DMS153 (cell line): ENCODE measurements around the gene TLL2.

ENCODE experiments used
- DNase-seq: peaks from one replicate; lab custom pipeline; 2025; lab: John Stamatoyannopoulos, UW

Gene TLL2

DNA sequence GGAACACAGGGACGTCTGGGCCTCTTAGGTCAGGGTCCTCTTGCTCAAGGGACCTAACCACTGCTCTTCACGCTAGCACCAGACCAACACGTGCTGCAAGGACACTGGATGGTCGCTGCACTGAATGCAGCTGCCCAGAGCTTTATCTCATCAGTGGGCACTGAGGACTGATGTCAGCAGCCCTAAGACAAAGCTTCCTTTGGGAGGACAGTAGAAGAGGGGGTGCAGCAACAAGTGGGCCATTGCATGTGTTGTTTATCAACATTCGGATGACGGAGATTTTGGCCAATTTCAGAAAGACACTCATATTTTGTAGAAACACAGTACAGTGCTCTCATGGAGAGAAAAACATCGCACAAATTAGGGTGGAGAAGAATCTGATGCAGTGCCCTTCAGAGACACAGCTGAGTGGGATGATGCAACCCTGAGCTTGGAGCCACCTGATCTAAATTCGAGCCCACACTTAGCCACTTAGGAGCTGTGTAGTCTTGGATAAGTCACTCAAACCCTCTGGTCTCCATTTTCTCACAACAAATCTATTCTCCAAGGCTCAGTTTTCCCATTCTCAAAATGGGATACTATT is 156.6 kb downstream of the TLL2 start:
- DNase-seq: no peak

- no peak for DNase-seq
Measured at GRCh38 chr10:96352582-96352981, 161.1 kb downstream of the TLL2 start.

DNA sequence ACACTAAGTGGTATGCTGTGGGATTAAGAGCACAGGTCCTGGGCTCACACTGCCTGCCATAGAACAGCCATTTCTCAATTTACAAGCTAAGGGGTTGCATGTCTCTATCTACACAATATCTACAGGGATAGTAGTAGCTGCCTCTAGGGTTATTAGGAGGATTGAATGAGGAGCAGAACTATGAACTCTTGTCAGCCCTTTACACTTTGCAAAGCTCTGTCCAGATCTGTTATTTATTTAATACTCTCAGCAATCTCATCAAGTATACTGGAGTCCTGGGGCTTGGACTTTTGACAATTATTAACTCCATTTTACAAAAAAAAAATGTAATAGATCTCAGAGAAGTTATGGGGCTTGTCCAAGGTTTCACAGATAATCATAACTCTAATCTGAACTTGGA is 161.7 kb downstream of the TLL2 start:
- no peak for DNase-seq

GRCh38 chr10:96346295-96346694 is 167.4 kb downstream of the TLL2 start:
- no peak for DNase-seq

DNA sequence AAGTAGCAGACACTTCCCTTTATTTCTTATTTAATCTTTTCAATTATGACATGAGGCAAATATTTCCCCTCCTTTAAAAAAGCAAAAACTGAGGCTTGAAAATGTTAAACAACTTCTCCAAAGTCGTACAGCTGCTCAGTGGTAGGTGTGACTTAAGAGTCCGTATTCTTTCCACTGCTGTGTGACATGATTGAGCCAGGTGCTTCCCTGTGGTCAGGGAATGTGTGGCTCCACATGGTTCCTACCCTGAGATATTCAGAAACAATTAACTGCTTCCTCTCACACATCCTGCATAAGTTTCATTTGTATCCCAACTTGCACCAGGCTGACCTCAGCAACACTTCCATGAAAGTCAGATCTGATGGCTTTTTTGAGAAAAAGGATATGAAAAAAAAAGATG is 168.5 kb downstream of the TLL2 start:
- DNase-seq: no peak

DNA sequence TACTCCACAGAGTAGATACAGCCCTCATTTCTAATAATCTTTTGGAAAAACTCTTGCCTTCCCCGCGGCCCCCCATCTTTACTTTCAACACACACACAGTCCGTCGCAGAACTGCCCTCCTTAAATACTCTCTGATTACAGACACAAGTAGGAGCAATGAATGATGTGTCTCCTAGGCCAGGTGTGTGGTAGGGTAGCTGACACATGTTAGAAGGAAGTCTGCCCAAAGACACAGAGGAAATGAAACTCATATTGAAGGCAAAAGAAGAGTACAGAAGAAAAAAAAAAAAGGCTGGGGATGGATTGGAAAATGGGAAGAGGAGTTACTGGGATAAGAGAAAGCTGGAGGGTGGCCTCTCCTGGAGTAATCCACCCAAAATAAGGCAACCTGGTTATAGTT is 169.5 kb downstream of the TLL2 start:
- no peak for DNase-seq

GRCh38 chr10:96342402-96342801 is 171.3 kb downstream of the TLL2 start:
- DNase-seq: no peak

- DNase-seq: no peak
Measured at GRCh38 chr10:96341219-96342182, 172.2 kb downstream of the TLL2 start.

GRCh38 chr10:96339956-96340904 is 173.5 kb downstream of the TLL2 start:
- peak; percentile 9 for DNase-seq

DNA sequence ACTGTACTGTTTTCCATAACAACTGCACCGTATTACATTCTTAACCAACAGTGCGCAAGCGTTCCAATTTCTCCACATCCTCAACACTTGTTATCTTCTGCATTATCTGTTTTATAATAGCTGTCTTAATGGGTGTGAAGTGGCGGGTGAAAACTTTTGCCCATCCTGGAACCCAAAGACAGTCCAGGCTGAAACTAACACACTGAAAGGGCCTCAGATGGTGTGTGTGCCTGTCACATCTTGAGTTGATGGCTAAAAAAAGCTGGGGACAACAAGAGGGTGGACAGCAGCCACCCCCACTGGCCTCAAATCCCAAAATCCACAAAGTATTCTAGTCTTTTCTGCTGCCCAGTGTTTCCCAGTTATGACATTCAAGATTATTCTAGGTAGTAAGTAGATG is 174.3 kb downstream of the TLL2 start:
- DNase-seq: no peak

- no peak for DNase-seq
Measured at GRCh38 chr10:96338279-96338925, 175.3 kb downstream of the TLL2 start.

GRCh38 chr10:96337106-96337505 is 176.6 kb downstream of the TLL2 start:
- DNase-seq: no peak

- no peak for DNase-seq
Measured at GRCh38 chr10:96334616-96335526, 178.9 kb downstream of the TLL2 start.

GRCh38 chr10:96333101-96333500 is 180.6 kb downstream of the TLL2 start:
- no peak for DNase-seq

DNA sequence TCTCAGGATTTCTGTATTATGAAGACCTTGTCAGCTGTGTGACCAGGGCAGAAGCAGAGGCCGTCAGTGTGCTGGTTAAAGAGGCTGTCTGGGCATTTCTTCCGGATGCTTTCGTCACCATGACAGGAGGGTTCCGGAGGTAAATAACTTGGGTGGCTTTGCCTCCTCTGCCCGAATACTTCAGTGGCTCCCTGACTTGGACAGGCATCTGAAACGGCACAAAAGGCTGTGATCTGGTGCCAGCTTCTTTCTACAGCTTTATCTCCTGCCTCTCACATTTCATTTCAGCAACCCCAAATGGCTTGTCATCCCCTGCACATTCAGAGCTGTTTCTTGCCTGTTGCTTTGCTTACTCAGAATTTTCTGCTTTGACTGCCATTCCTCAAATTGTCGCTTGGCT is 186.3 kb downstream of the TLL2 start:
- no peak for DNase-seq

DNA sequence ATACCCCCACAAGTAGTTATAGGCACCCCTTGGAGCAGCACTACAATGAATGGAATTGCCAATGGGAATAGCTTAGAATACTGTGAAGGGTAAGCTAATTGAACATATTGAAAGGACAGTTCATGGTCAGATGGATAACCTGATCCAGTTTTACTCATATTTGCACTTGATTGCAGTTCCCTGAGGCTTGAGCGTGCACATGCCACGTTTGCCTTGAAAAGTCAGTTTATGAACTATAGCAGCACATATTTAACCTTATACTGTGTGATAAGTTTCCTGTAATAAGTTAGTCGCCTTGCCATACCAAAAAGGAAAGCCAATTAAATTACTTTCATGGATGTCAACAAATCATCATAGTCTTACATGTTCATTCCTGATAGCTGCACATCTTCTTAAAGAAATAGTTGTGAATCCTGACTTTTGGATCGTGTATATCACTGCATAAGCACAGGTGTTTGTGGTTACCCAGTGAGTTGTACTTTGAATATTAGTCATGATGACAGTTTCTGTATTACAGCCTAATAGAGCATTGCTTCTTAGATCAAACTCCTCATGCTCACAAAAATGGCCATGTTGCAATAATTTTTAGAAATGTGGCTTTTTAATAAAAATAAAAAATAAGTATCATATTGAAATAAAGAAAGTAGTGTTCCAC is 187.9 kb downstream of the TLL2 start:
- DNase-seq: no peak

DNA sequence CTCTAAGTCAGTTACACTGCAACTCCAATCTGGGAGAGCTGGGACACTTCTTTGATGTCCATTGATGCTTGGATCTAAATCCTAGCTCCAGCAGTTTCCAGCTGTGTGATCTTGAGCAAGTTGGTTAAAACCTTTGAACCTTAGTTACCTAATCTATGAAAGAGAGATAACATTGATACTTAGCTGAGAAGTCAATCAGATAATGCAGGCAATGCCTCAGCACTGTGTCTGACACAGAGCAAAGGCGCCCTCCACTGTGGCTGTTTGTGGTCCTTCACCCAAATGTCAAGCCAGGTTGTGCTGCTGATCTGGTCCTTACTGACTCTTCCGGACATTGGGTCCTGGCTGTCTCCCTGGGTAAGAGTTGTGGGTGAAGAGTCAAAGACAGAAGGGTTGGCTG is 189.3 kb downstream of the TLL2 start:
- no peak for DNase-seq

- no peak for DNase-seq
Measured at GRCh38 chr10:96322275-96322674, 191.5 kb downstream of the TLL2 start.

DNA sequence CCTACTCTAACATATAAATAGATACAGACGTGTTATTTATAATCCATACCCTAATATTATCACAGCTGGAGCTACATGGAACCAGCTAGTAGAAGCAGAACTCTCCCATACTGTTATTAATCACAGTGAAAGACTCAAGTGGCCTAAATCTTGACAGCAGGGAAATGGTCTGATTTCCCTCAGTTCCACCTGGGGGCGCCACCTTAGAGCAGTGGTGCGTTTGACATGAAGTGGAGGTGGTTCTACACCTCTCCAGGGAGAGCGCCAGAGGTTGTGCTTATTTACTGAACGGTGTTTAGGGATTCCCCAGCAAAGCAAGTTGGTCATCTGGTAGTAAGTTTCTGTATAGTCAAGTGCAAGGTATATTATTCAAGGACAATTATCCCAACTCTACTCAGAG is 191.9 kb downstream of the TLL2 start:
- no peak for DNase-seq

GRCh38 chr10:96319754-96320474 is 193.8 kb downstream of the TLL2 start:
- no peak for DNase-seq
